Neural cell (in vitro differentiated cells): ENCODE data around the gene TOB1.

Experiments
- REST ChIP-seq: IDR thresholded peaks from 2 replicates; pipeline ENCODE4 v1.6.1; 2012; ENCODE audit warnings: borderline replicate concordance
- TF ChIP-seq, protein P1 (sequence below): fragments of 450-650 bp; IDR thresholded peaks from 2 replicates; pipeline ENCODE4 v1.5.1; 2014; ENCODE audit warnings: antibody characterized with exemption, mild to moderate bottlenecking, moderate library complexity; ENCODE audit not compliant: poor library complexity, severe bottlenecking

GRCh38 chr17:50908860-50909764 lies 43.0 kb upstream of the TOB1 start:
- TF ChIP-seq, protein P1, sequence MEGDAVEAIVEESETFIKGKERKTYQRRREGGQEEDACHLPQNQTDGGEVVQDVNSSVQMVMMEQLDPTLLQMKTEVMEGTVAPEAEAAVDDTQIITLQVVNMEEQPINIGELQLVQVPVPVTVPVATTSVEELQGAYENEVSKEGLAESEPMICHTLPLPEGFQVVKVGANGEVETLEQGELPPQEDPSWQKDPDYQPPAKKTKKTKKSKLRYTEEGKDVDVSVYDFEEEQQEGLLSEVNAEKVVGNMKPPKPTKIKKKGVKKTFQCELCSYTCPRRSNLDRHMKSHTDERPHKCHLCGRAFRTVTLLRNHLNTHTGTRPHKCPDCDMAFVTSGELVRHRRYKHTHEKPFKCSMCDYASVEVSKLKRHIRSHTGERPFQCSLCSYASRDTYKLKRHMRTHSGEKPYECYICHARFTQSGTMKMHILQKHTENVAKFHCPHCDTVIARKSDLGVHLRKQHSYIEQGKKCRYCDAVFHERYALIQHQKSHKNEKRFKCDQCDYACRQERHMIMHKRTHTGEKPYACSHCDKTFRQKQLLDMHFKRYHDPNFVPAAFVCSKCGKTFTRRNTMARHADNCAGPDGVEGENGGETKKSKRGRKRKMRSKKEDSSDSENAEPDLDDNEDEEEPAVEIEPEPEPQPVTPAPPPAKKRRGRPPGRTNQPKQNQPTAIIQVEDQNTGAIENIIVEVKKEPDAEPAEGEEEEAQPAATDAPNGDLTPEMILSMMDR: no peak
- TF ChIP-seq REST: no peak
